GM23248 (cell line): ENCODE measurements around the gene FMOD. TPM values are rescaled to one million over a fixed set of nuclear protein-coding genes. Genes with fewer than 3 reads are reported as not detected.
"Not testable (repeated sequence)": the region's sequence is repeated elsewhere in the genome, so short reads cannot be mapped to it uniquely, and the experiment has no call there.

Experiments used
- DNase-seq: peaks from one replicate; pipeline ENCODE4 v3.0.0-alpha.2; 2015
- H2AFZ ChIP-seq: fragments of 200-600 bp; sonication (generic); 2 replicates; pipeline ENCODE4 v1.6.1; 2016; ENCODE audit warnings: antibody characterized with exemption
- H3F3A ChIP-seq: fragments of 200-600 bp; sonication (generic); 2 replicates; pipeline ENCODE4 v1.6.1; 2016; ENCODE audit warnings: mild to moderate bottlenecking, antibody characterized with exemption, mixed run types; ENCODE audit not compliant: insufficient read depth
- H3K27ac ChIP-seq: fragments of 200-600 bp; sonication (generic); 2 replicates; pipeline ENCODE4 v1.5.1; 2016; ENCODE audit warnings: mild to moderate bottlenecking
- H3K27me3 ChIP-seq: fragments of 200-600 bp; sonication (generic); replicated peaks from 2 replicates; pipeline ENCODE4 v1.6.1; 2016; ENCODE audit warnings: mild to moderate bottlenecking; ENCODE audit not compliant: insufficient read depth
- H3K36me3 ChIP-seq: fragments of 200-600 bp; sonication (generic); 2 replicates; pipeline ENCODE4 v1.6.1; 2016; ENCODE audit warnings: low read depth, mild to moderate bottlenecking
- H3K4me1 ChIP-seq: fragments of 200-600 bp; sonication (generic); 2 replicates; pipeline ENCODE4 v1.6.1; 2016; ENCODE audit warnings: mild to moderate bottlenecking; ENCODE audit not compliant: insufficient read depth
- H3K4me2 ChIP-seq: fragments of 200-600 bp; sonication (generic); one replicate; pipeline ENCODE4 v1.6.1; 2016; ENCODE audit warnings: mild to moderate bottlenecking; ENCODE audit not compliant: unreplicated experiment
- H3K4me3 ChIP-seq: fragments of 200-600 bp; sonication (generic); 2 replicates; pipeline ENCODE4 v1.5.1; 2016; ENCODE audit warnings: mild to moderate bottlenecking
- H3K79me2 ChIP-seq: fragments of 200-600 bp; sonication (generic); 2 replicates; pipeline ENCODE4 v1.6.1; 2016; ENCODE audit warnings: mild to moderate bottlenecking; ENCODE audit not compliant: insufficient read depth
- H3K9ac ChIP-seq: fragments of 200-600 bp; sonication (generic); 2 replicates; pipeline ENCODE4 v1.6.1; 2016; ENCODE audit warnings: mild to moderate bottlenecking
- H3K9me2 ChIP-seq: fragments of 200-600 bp; sonication (generic); 2 replicates; pipeline ENCODE4 v1.6.1; 2016; ENCODE audit warnings: mixed run types, mild to moderate bottlenecking, moderate library complexity; ENCODE audit not compliant: insufficient read depth
- H3K9me3 ChIP-seq: fragments of 200-600 bp; sonication (generic); one replicate; pipeline ENCODE4 v1.6.1; 2017; ENCODE audit warnings: low read depth
- H4K20me1 ChIP-seq: fragments of 200-600 bp; sonication (generic); 2 replicates; pipeline ENCODE4 v1.6.0; 2016; ENCODE audit not compliant: insufficient read depth
- EZH2 ChIP-seq: fragments of 200-600 bp; sonication (generic); IDR thresholded peaks from 2 replicates; pipeline ENCODE4 v1.6.1; 2018; ENCODE audit warnings: antibody characterized with exemption, mild to moderate bottlenecking; ENCODE audit not compliant: insufficient read depth, poor library complexity, severe bottlenecking
- EZH2phosphoT487 ChIP-seq: fragments of 200-600 bp; sonication (generic); IDR thresholded peaks from 2 replicates; pipeline ENCODE4 v1.6.1; 2018; ENCODE audit warnings: antibody characterized with exemption, moderate library complexity, mild to moderate bottlenecking, low read depth; ENCODE audit not compliant: insufficient read depth
- WGBS, 2 experiments: methylation state at CpG; one replicate each; pipeline ENCODE4 v1.1.6; 2015 to 2017; ENCODE audit warnings: low lambda C conversion rate in 2 of 2, low coverage in 1 of 2; ENCODE audit errors: missing lambda C conversion rate in 2 of 2; 5-methylcytosine and 5-hydroxymethylcytosine counted together
- in situ Hi-C: fragments of 300-500 bp; cut with MboI; formaldehyde crosslinking; loops from 2 replicates; pipeline ENCODE4 v1.15.0; 2020
- polyA plus RNA-seq: library from polyadenylated mRNA; unstranded; fragments of >200 nt; fragmentation: Nextera tagmentation; extraction: Ambion mirVana; gene quantifications from 2 replicates; pipeline ENCODE4 v1.2.1, GENCODE V29; 2016
- total RNA-seq: library from RNA; depleted of rRNA; stranded (reverse); fragments of >200 nt; shearing (Covaris generic); gene quantifications from 2 replicates; pipeline ENCODE4 v1.2.3, GENCODE V29; 2014

FMOD gene
- total and polyA plus RNA-seq, 2 experiments from 2014 or later = 11.4 to 14.6 TPM

DNA sequence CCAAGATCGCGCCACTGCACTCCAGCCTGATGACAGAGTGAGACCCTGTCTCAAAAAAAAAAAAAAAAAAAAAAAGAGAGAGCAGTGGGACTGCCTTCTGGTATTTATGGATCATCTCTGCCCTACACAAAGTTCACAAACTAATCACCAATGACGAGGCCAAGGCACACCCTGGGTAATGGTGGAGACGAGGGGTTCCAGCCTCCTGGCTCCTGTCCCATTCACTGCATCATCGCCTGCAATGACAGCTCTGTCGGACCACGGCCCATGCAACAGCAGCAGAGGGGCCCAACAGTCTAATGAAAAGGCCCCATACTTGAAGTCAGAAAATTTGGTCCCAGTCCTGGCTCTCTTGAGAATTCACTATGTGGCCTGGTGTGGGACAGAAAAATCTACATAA, 48.5 kb downstream of the FMOD start:
- WGBS, 2 experiments = 70 to 76% methylated on average over 5 to 7 of the region's 7 CpGs
- no peak overlapping the region for H3K4me2 ChIP-seq
- H3K4me3 ChIP-seq = no peak overlapping the region
- no peaks in the 10 kb centered on the region for H4K20me1 ChIP-seq
- DNase-seq = no peak
- H2AFZ ChIP-seq = no peak overlapping the region
- H3K9ac ChIP-seq = no peak overlapping the region
- H3K27me3 ChIP-seq = peaks cover 8% of the 10 kb centered on the region; the same call in 1 of the 2 replicates
- TF ChIP-seq EZH2 (no peak), EZH2phosphoT487 (no peak)
- H3K9me3 ChIP-seq = no peaks in the 10 kb centered on the region
- H3K27ac ChIP-seq = no peak overlapping the region
- no peaks in the 10 kb centered on the region for H3K79me2 ChIP-seq
- H3K36me3 ChIP-seq = no peaks in the 10 kb centered on the region
- 0 out of 2 replicates have a peak, but pooled peaks cover 3% of the 10 kb centered on the region for H3K4me1 ChIP-seq
- H3K9me2 ChIP-seq = no peaks in the 10 kb centered on the region
- in situ Hi-C loops = no loop called here
- H3F3A ChIP-seq = no peaks in the 10 kb centered on the region; the same call in 1 of the 2 replicates

DNA sequence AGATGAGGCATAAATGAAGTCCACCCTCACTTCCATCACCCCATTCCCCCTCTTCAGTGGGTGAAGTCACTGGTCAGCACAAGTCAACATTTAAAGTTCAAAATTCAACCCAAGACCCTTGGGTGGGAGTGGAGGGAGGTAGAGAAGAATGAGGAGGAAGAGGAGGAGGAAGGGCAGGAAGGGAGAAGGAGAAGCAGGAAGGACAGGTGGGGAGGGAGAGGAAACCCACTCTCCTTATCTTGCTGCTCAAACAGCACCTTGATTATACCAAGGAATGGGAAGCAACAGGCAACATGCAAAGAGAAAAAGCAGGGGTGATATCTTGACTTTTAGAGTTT, 49.6 kb downstream of the FMOD start:
- H3K9ac ChIP-seq = no peak overlapping the region
- no peak overlapping the region for H3K4me3 ChIP-seq
- H3F3A ChIP-seq = no peaks in the 10 kb centered on the region; the same call in 1 of the 2 replicates
- no peaks in the 10 kb centered on the region for H3K9me2 ChIP-seq
- H4K20me1 ChIP-seq = no peaks in the 10 kb centered on the region
- DNase-seq = no peak
- no peak overlapping the region for H2AFZ ChIP-seq
- no peak overlapping the region for H3K27ac ChIP-seq
- H3K4me2 ChIP-seq = no peak overlapping the region
- H3K36me3 ChIP-seq = no peaks in the 10 kb centered on the region
- 0 out of 2 replicates have a peak, but pooled peaks cover 3% of the 10 kb centered on the region for H3K4me1 ChIP-seq
- TF ChIP-seq EZH2phosphoT487 = no peak
- TF ChIP-seq EZH2 = no peak
- H3K79me2 ChIP-seq = no peaks in the 10 kb centered on the region
- in situ Hi-C loops = no loop called here
- H3K9me3 ChIP-seq = no peaks in the 10 kb centered on the region
- H3K27me3 ChIP-seq = peaks cover 8% of the 10 kb centered on the region; the same call in 1 of the 2 replicates

DNA sequence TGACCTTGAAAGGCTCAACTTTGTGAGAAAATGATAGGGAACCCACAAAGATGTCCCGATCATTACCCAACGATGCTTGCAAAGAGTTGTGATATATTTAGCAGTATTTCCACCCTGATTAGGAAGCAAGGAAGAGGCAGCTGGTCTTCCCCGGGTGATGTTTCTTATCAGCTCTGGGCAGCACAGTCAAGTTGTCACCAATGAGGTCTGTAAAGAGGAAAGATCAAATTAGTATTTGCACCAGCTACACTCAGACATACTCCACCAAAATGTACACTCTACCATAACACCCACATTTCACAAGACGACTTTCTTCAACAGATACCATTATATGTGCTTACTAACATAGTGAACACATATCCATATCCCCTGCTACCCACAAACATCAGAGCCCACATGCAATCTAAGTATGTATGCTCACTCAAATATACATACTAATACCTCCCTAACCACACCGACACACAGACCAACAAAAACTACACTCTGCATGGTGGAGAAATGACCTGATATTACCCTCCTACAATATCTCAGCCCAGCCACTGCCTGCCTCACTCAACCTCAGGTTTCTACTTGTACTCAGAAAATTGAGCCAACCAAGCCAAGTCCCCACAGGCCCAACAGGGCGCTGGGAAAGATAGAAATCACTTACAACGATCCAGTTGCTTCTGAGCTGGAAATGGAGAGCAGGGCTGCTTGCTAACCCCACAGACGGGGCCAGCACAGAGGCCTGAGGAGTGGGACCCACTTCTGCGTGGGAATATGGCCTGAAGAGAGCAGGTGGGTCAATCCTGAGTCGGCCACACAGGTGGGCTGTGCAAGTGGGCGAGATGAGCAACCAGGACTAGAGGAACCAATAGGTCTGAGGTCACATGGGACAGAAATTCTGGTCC, 50.2 kb downstream of the FMOD start:
- no peak for DNase-seq
- no peaks in the 10 kb centered on the region; the same call in 1 of the 2 replicates for H3F3A ChIP-seq
- H4K20me1 ChIP-seq = no peaks in the 10 kb centered on the region
- 54 to 58% methylated on average over 11 of the region's 11 CpGs for WGBS, 2 experiments
- H3K4me3 ChIP-seq = no peak overlapping the region
- TF ChIP-seq EZH2 (no peak), EZH2phosphoT487 (no peak)
- no peak overlapping the region for H2AFZ ChIP-seq
- in situ Hi-C loops = no loop called here
- H3K27ac ChIP-seq = no peak overlapping the region
- no peak overlapping the region for H3K4me2 ChIP-seq
- H3K36me3 ChIP-seq = no peaks in the 10 kb centered on the region
- no peaks in the 10 kb centered on the region for H3K9me2 ChIP-seq
- no peak overlapping the region for H3K9ac ChIP-seq
- H3K4me1 ChIP-seq = 0 out of 2 replicates have a peak, but pooled peaks cover 3% of the 10 kb centered on the region
- no peaks in the 10 kb centered on the region for H3K9me3 ChIP-seq
- peaks cover 8% of the 10 kb centered on the region; the same call in 1 of the 2 replicates for H3K27me3 ChIP-seq
- no peaks in the 10 kb centered on the region for H3K79me2 ChIP-seq

DNA sequence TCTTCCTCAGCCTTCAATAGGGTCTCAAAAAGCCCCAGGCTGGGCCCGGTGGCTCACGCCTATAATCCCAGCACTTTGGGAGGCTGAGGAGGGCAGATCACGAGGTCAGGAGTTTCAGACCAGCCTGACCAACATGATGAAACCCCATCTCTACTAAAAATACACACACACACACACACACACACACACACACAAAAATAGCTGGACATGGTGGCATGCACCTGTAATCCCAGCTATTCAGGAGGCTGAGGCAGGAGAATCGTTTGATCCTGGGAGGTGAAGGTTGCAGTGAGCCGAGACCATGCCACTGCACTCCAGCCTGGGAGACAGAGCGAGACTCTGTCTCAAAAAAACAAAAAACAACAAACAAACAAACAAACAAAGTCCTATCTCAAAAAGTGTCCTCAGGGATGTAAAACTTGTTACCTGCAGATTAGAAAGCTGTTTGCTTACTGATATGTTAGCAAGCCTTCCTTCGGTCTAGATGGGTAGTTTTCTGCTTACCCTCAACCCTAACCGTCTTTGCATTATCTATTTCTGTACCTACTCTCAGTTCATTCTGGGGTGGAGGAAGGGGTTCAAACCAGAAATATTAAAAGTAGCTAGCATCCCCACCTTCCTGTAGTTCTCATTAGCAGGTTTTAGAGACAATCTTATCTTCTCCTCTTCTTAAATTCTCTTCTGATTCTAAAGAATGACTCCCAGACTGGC, 51.0 kb downstream of the FMOD start:
- DNase-seq, H3K9me3 ChIP-seq, H3K4me1 ChIP-seq, H3K9ac ChIP-seq, H4K20me1 ChIP-seq, H3K27ac ChIP-seq, H3K36me3 ChIP-seq, H3K4me2 ChIP-seq, H3K79me2 ChIP-seq, H3K4me3 ChIP-seq, H2AFZ ChIP-seq, H3K27me3 ChIP-seq, H3K9me2 ChIP-seq, in situ Hi-C loops, H3F3A ChIP-seq: not testable (repeated sequence)
- 78 to 81% methylated on average over 7 to 8 of the region's 8 CpGs for WGBS, 2 experiments
